Esophagus muscularis mucosa (tissue), 3 donors: ENCODE data around the gene ETV7.

ENCODE experiments used
- POLR2A ChIP-seq: fragments of 450-650 bp; IDR thresholded peaks from one replicate; pipeline ENCODE4 v1.6.1; 2017; ENCODE audit warnings: antibody characterized with exemption, moderate library complexity, mild to moderate bottlenecking, low read depth
- TF ChIP-seq, protein P1 (sequence below), 3 experiments: fragments of 200-600 bp in 2 of 3; fragments of 450-650 bp in 1 of 3; sonication (generic) in 2 of 3; IDR thresholded peaks; one replicate each; pipeline ENCODE4 v1.5.1; 2017 to 2019; ENCODE audit warnings: antibody characterized with exemption in 3 of 3, mild to moderate bottlenecking in 2 of 3, moderate library complexity in 1 of 3

- TF ChIP-seq, protein P1, sequence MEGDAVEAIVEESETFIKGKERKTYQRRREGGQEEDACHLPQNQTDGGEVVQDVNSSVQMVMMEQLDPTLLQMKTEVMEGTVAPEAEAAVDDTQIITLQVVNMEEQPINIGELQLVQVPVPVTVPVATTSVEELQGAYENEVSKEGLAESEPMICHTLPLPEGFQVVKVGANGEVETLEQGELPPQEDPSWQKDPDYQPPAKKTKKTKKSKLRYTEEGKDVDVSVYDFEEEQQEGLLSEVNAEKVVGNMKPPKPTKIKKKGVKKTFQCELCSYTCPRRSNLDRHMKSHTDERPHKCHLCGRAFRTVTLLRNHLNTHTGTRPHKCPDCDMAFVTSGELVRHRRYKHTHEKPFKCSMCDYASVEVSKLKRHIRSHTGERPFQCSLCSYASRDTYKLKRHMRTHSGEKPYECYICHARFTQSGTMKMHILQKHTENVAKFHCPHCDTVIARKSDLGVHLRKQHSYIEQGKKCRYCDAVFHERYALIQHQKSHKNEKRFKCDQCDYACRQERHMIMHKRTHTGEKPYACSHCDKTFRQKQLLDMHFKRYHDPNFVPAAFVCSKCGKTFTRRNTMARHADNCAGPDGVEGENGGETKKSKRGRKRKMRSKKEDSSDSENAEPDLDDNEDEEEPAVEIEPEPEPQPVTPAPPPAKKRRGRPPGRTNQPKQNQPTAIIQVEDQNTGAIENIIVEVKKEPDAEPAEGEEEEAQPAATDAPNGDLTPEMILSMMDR (IDR thresholded peaks at IDR 0.05) = no peak
- no peak for TF ChIP-seq POLR2A
Measured at GRCh38 chr6:36324715-36325114, 62.8 kb downstream of the ETV7 start.
